SK-N-SH treated with all-trans-retinoic acid at 6 μM for 48 hours (cell line): ENCODE data around the gene FCN2.

Experiments used
- ATAC-seq: fragments of 200-7000 bp; cut with Tn5 transposase; 3 replicates; pipeline ENCODE4 v1.9.1; 2020; ENCODE audit warnings: mild to moderate bottlenecking, moderate library complexity
- BACH2 ChIP-seq: fragments of 250-450 bp; sonication (Bioruptor Pico); IDR thresholded peaks from 2 replicates; pipeline ENCODE4 v1.9.0; 2021; ENCODE audit warnings: mild to moderate bottlenecking, borderline replicate concordance
- CSDC2 ChIP-seq: fragments of 250-450 bp; sonication (Bioruptor Pico); IDR thresholded peaks from 2 replicates; pipeline ENCODE4 v1.5.0; 2020; ENCODE audit warnings: mild to moderate bottlenecking, moderate library complexity
- ESRRG ChIP-seq: fragments of 250-450 bp; sonication (Bioruptor Pico); IDR thresholded peaks from 2 replicates; pipeline ENCODE4 v1.6.1; 2021; ENCODE audit warnings: mild to moderate bottlenecking
- GLIS3 ChIP-seq: fragments of 250-450 bp; sonication (Bioruptor Pico); IDR thresholded peaks from 2 replicates; pipeline ENCODE4 v1.5.0; 2020; ENCODE audit warnings: mild to moderate bottlenecking, moderate library complexity
- ISL1 ChIP-seq: fragments of 250-450 bp; sonication (Bioruptor Pico); IDR thresholded peaks from 2 replicates; pipeline ENCODE4 v2.1.2; 2022; ENCODE audit warnings: mild to moderate bottlenecking, moderate library complexity
- OSR1 ChIP-seq: fragments of 250-450 bp; sonication (Bioruptor Pico); IDR thresholded peaks from 2 replicates; pipeline ENCODE4 v1.8.0; 2022; ENCODE audit warnings: moderate library complexity, mild to moderate bottlenecking, inconsistent platforms
- PPARA ChIP-seq: fragments of 250-450 bp; sonication (Bioruptor Pico); IDR thresholded peaks from 2 replicates; pipeline ENCODE4 v1.5.0; 2020; ENCODE audit warnings: mild to moderate bottlenecking, borderline replicate concordance
- SNAI2 ChIP-seq: fragments of 250-450 bp; sonication (Bioruptor Pico); IDR thresholded peaks from 2 replicates; pipeline ENCODE4 v1.5.0; 2020; ENCODE audit warnings: mild to moderate bottlenecking, moderate library complexity
- TCF4 ChIP-seq: fragments of 250-450 bp; sonication (Bioruptor Pico); IDR thresholded peaks from 2 replicates; pipeline ENCODE4 v1.8.0; 2021; ENCODE audit warnings: mild to moderate bottlenecking, moderate library complexity, borderline replicate concordance
- TOX ChIP-seq: fragments of 250-450 bp; sonication (Bioruptor Pico); IDR thresholded peaks from 2 replicates; pipeline ENCODE4 v1.8.0; 2021; ENCODE audit warnings: mild to moderate bottlenecking, moderate library complexity, borderline replicate concordance
- ZC3H10 ChIP-seq: fragments of 250-450 bp; sonication (Bioruptor Pico); IDR thresholded peaks from 2 replicates; pipeline ENCODE4 v1.5.1; 2021; ENCODE audit warnings: mild to moderate bottlenecking, moderate library complexity
- ZFP3 ChIP-seq: fragments of 250-450 bp; sonication (Bioruptor Pico); IDR thresholded peaks from 2 replicates; pipeline ENCODE4 v1.5.0; 2020; ENCODE audit warnings: mild to moderate bottlenecking, moderate library complexity
- ZFP30 ChIP-seq: fragments of 450-650 bp; formaldehyde crosslinking; IDR thresholded peaks from 2 replicates; pipeline ENCODE4 v1.5.0; 2022; ENCODE audit warnings: mild to moderate bottlenecking, moderate library complexity
- ZNF565 ChIP-seq: fragments of 450-650 bp; formaldehyde crosslinking; conservative IDR thresholded peaks from 2 replicates; pipeline ENCODE4 v1.5.0; 2020; ENCODE audit warnings: low read depth, mild to moderate bottlenecking, moderate library complexity
- ZNF70 ChIP-seq: fragments of 450-650 bp; formaldehyde crosslinking; IDR thresholded peaks from 2 replicates; pipeline ENCODE4 v1.5.0; 2020; ENCODE audit warnings: mild to moderate bottlenecking, moderate library complexity
- ZNF8 ChIP-seq: fragments of 450-650 bp; formaldehyde crosslinking; IDR thresholded peaks from 2 replicates; pipeline ENCODE4 v1.5.0; 2020; ENCODE audit warnings: mild to moderate bottlenecking, moderate library complexity
- TF ChIP-seq, protein P1 (sequence below): fragments of 250-450 bp; sonication (Bioruptor Pico); IDR thresholded peaks from 2 replicates; pipeline ENCODE4 v1.5.1; 2021; ENCODE audit warnings: mild to moderate bottlenecking, moderate library complexity
- TF ChIP-seq, protein P2 (sequence below): fragments of 250-450 bp; sonication (Bioruptor Pico); IDR thresholded peaks from 2 replicates; pipeline ENCODE4 v1.5.1; 2020; ENCODE audit warnings: low read depth, mild to moderate bottlenecking, moderate library complexity
- TF ChIP-seq, protein P3 (sequence below): fragments of 250-450 bp; sonication (Bioruptor Pico); IDR thresholded peaks from 2 replicates; pipeline ENCODE4 v1.8.0; 2020; ENCODE audit warnings: mild to moderate bottlenecking, moderate library complexity, borderline replicate concordance
- TF ChIP-seq, protein P4 (sequence below): fragments of 250-450 bp; sonication (Bioruptor Pico); IDR thresholded peaks from 2 replicates; pipeline ENCODE4 v1.5.0; 2020; ENCODE audit warnings: mild to moderate bottlenecking, moderate library complexity
- TF ChIP-seq, protein P5 (sequence below): fragments of 250-450 bp; sonication (Bioruptor Pico); IDR thresholded peaks from 2 replicates; pipeline ENCODE4 v1.8.0; 2021; ENCODE audit warnings: low read depth, mild to moderate bottlenecking, moderate library complexity, borderline replicate concordance

FCN2 gene

DNA sequence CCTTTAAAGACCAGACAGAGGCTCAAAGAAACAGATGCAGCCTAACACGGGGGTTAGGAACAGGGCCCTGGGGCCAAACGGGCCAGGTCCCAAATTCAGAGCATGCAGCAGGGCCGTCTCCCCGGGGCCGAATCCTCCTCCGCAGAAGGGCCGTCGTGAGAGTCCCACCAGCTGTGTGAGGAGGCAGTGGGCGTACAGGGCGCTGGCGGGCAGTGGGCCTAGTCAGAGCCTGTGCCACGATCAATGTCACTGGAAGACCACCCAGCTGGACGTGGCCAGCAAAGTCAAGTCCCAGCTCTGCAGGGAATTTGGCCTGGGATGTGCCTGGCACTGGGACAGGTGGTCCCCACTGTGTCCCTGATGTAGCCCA, 15.8 kb upstream of the FCN2 start:
- no peak for ATAC-seq
- TF ChIP-seq, protein P1, sequence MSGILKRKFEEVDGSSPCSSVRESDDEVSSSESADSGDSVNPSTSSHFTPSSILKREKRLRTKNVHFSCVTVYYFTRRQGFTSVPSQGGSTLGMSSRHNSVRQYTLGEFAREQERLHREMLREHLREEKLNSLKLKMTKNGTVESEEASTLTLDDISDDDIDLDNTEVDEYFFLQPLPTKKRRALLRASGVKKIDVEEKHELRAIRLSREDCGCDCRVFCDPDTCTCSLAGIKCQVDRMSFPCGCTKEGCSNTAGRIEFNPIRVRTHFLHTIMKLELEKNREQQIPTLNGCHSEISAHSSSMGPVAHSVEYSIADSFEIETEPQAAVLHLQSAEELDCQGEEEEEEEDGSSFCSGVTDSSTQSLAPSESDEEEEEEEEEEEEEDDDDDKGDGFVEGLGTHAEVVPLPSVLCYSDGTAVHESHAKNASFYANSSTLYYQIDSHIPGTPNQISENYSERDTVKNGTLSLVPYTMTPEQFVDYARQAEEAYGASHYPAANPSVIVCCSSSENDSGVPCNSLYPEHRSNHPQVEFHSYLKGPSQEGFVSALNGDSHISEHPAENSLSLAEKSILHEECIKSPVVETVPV (CRISPR knock-in tag), result no peak
- no peak for TF ChIP-seq ZNF70 (CRISPR knock-in tag)
- TF ChIP-seq ZFP30 (CRISPR knock-in tag), result no peak
- no peak for TF ChIP-seq ESRRG (CRISPR knock-in tag)
- TF ChIP-seq OSR1, result no peak
- no peak for TF ChIP-seq CSDC2 (CRISPR knock-in tag)
- TF ChIP-seq, protein P2, sequence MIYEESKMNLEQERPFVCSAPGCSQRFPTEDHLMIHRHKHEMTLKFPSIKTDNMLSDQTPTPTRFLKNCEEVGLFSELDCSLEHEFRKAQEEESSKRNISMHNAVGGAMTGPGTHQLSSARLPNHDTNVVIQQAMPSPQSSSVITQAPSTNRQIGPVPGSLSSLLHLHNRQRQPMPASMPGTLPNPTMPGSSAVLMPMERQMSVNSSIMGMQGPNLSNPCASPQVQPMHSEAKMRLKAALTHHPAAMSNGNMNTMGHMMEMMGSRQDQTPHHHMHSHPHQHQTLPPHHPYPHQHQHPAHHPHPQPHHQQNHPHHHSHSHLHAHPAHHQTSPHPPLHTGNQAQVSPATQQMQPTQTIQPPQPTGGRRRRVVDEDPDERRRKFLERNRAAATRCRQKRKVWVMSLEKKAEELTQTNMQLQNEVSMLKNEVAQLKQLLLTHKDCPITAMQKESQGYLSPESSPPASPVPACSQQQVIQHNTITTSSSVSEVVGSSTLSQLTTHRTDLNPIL (CRISPR knock-in tag), result no peak
- no peak for TF ChIP-seq ZFP3 (CRISPR knock-in tag)
- TF ChIP-seq ZC3H10 (CRISPR knock-in tag), result no peak
- no peak for TF ChIP-seq TCF4
- no peak for TF ChIP-seq BACH2
- TF ChIP-seq ZNF565, result no peak
- TF ChIP-seq SNAI2 (CRISPR knock-in tag), result no peak
- TF ChIP-seq, protein P3, sequence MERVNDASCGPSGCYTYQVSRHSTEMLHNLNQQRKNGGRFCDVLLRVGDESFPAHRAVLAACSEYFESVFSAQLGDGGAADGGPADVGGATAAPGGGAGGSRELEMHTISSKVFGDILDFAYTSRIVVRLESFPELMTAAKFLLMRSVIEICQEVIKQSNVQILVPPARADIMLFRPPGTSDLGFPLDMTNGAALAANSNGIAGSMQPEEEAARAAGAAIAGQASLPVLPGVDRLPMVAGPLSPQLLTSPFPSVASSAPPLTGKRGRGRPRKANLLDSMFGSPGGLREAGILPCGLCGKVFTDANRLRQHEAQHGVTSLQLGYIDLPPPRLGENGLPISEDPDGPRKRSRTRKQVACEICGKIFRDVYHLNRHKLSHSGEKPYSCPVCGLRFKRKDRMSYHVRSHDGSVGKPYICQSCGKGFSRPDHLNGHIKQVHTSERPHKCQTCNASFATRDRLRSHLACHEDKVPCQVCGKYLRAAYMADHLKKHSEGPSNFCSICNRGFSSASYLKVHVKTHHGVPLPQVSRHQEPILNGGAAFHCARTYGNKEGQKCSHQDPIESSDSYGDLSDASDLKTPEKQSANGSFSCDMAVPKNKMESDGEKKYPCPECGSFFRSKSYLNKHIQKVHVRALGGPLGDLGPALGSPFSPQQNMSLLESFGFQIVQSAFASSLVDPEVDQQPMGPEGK (CRISPR knock-in tag), result no peak
- TF ChIP-seq, protein P4, sequence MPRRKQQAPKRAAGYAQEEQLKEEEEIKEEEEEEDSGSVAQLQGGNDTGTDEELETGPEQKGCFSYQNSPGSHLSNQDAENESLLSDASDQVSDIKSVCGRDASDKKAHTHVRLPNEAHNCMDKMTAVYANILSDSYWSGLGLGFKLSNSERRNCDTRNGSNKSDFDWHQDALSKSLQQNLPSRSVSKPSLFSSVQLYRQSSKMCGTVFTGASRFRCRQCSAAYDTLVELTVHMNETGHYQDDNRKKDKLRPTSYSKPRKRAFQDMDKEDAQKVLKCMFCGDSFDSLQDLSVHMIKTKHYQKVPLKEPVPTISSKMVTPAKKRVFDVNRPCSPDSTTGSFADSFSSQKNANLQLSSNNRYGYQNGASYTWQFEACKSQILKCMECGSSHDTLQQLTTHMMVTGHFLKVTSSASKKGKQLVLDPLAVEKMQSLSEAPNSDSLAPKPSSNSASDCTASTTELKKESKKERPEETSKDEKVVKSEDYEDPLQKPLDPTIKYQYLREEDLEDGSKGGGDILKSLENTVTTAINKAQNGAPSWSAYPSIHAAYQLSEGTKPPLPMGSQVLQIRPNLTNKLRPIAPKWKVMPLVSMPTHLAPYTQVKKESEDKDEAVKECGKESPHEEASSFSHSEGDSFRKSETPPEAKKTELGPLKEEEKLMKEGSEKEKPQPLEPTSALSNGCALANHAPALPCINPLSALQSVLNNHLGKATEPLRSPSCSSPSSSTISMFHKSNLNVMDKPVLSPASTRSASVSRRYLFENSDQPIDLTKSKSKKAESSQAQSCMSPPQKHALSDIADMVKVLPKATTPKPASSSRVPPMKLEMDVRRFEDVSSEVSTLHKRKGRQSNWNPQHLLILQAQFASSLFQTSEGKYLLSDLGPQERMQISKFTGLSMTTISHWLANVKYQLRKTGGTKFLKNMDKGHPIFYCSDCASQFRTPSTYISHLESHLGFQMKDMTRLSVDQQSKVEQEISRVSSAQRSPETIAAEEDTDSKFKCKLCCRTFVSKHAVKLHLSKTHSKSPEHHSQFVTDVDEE (CRISPR knock-in tag), result no peak
- TF ChIP-seq GLIS3 (CRISPR knock-in tag), result no peak
- no peak for TF ChIP-seq PPARA (CRISPR knock-in tag)
- no peak for TF ChIP-seq ZNF8
- TF ChIP-seq, protein P5, sequence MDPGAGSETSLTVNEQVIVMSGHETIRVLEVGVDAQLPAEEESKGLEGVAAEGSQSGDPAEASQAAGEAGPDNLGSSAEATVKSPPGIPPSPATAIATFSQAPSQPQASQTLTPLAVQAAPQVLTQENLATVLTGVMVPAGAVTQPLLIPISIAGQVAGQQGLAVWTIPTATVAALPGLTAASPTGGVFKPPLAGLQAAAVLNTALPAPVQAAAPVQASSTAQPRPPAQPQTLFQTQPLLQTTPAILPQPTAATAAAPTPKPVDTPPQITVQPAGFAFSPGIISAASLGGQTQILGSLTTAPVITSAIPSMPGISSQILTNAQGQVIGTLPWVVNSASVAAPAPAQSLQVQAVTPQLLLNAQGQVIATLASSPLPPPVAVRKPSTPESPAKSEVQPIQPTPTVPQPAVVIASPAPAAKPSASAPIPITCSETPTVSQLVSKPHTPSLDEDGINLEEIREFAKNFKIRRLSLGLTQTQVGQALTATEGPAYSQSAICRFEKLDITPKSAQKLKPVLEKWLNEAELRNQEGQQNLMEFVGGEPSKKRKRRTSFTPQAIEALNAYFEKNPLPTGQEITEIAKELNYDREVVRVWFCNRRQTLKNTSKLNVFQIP (CRISPR knock-in tag), result no peak
- no peak for TF ChIP-seq ISL1 (CRISPR knock-in tag)

DNA sequence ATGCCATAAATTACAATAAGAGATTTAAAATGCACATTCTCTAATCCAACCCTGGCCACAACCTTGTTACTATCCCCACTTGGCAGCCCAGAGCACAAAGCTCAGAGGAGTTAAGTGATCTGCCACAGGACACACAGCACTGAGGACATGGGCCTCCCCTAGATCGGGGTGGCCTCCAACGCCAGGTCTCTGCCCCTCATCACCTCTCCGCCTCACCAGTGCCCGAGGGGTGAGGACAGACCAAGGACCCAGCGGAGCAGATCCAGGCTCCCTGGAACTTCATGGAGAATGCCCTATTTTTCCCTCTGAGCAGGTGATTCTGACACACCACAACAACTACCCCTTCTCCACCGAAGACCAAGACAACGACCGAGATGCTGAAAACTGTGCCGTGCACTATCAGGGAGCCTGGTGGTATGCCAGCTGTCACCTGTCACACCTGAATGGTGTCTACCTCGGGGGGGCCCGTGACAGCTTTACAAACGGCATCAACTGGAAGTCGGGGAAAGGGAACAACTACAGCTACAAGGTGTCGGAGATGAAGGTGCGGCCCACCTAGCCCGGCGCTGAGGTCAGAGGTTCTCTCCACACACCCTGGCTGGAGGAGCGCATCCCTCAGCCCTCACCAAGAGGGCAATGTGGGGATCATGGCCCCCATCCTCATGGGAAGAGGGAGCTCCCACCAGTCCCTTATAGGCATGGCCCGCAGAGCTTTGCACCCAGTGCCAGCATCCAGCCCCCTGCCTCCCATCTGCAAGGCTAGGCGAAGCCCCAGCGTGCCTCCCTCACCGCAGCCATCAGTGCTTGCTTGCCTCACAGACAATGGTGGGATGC, 12.5 kb upstream of the FCN2 start:
- ATAC-seq, result no peak
- TF ChIP-seq ESRRG (CRISPR knock-in tag) (no peak), ZNF70 (CRISPR knock-in tag) (no peak), BACH2 (no peak), OSR1 (no peak), TOX (CRISPR knock-in tag) (no peak), ZFP30 (CRISPR knock-in tag) (no peak), ZNF8 (no peak), CSDC2 (CRISPR knock-in tag) (no peak), TCF4 (no peak), ISL1 (CRISPR knock-in tag) (no peak), PPARA (CRISPR knock-in tag) (no peak), ZC3H10 (CRISPR knock-in tag) (no peak)
- TF ChIP-seq, protein P1 (CRISPR knock-in tag), result no peak
- TF ChIP-seq, protein P5 (CRISPR knock-in tag), result no peak
- TF ChIP-seq, protein P2 (CRISPR knock-in tag), result no peak
